K562 (cell line): ENCODE results near the gene NDST1. TPM values are rescaled to one million over a fixed set of nuclear protein-coding genes. Genes with fewer than 3 reads are reported as not detected.
A peak's percentile ranks its signal among the peaks of the same experiment; 100 is the strongest.

Experiments used
- EZH2 ChIP-seq: IDR thresholded peaks from 2 replicates; pipeline ENCODE4 v1.6.1; 2012; ENCODE audit warnings: low read depth, mild to moderate bottlenecking, inconsistent platforms, low read length, borderline replicate concordance
- FOXA1 ChIP-seq: fragments of 450-650 bp; IDR thresholded peaks from 2 replicates; pipeline ENCODE4 v1.6.1; 2016; ENCODE audit warnings: mild to moderate bottlenecking, borderline replicate concordance
- FOXM1 ChIP-seq, 2 experiments: fragments of 450-650 bp in 1 of 2; sonication (generic) in 1 of 2; formaldehyde crosslinking in 1 of 2; IDR thresholded peaks; 2 replicates each; pipeline versions ENCODE4 v1.6.1 to v1.9.0; 2017 to 2022; ENCODE audit warnings: low read depth in 2 of 2, mild to moderate bottlenecking in 2 of 2, missing genetic modification reagents in 1 of 2, moderate library complexity in 1 of 2
- GATAD2B ChIP-seq: fragments of 450-650 bp; IDR thresholded peaks from 2 replicates; pipeline ENCODE4 v1.6.1; 2017; ENCODE audit warnings: mild to moderate bottlenecking, borderline replicate concordance
- HMGN3 ChIP-seq: IDR thresholded peaks from 2 replicates; pipeline ENCODE4 v1.6.1; 2011; ENCODE audit warnings: borderline replicate concordance, low read depth, mild to moderate bottlenecking, mixed read lengths, low read length; ENCODE audit not compliant: insufficient read length; ENCODE audit errors: extremely low read depth
- MTA3 ChIP-seq: fragments of 450-650 bp; formaldehyde crosslinking; IDR thresholded peaks from 2 replicates; pipeline ENCODE4 v1.6.1; 2017; ENCODE audit warnings: mild to moderate bottlenecking, borderline replicate concordance
- STAG1 ChIP-seq: sonication (generic); formaldehyde crosslinking; IDR thresholded peaks from 2 replicates; pipeline ENCODE4 v1.5.0; 2020; ENCODE audit warnings: missing genetic modification reagents, borderline replicate concordance
- TAF1 ChIP-seq: IDR thresholded peaks from 2 replicates; pipeline ENCODE4 v1.6.1; 2011; ENCODE audit warnings: mild to moderate bottlenecking, low read length, moderate library complexity; ENCODE audit not compliant: insufficient read depth, control insufficient read depth, severe bottlenecking; ENCODE audit errors: extremely low read depth
- TAF9B ChIP-seq: fragments of 450-650 bp; IDR thresholded peaks from 2 replicates; pipeline ENCODE4 v1.6.1; 2018; ENCODE audit warnings: mild to moderate bottlenecking; ENCODE audit not compliant: partially characterized antibody
- TBP ChIP-seq: optimal IDR thresholded peaks from 2 replicates; pipeline ENCODE3; 2011; ENCODE audit warnings: low read depth, low read length, improper control_type of control experiment
- U2AF2 ChIP-seq: fragments of 200-400 bp; formaldehyde crosslinking; optimal IDR thresholded peaks from 2 replicates; pipeline ENCODE3; 2017; ENCODE audit warnings: low read depth, mild to moderate bottlenecking, low read length
- ZNF143 ChIP-seq: sonication (generic); formaldehyde crosslinking; IDR thresholded peaks from 2 replicates; pipeline ENCODE4 v1.9.0; 2022; ENCODE audit warnings: mild to moderate bottlenecking, missing genetic modification reagents
- ZNF165 ChIP-seq: fragments of 250-450 bp; sonication (Bioruptor Pico); IDR thresholded peaks from 2 replicates; pipeline ENCODE4 v1.4.0; 2020; ENCODE audit warnings: borderline replicate concordance
- ZNF41 ChIP-seq: fragments of 250-450 bp; sonication (Bioruptor Pico); conservative IDR thresholded peaks from 2 replicates; pipeline ENCODE4 v1.4.0; 2020; ENCODE audit warnings: mild to moderate bottlenecking
- ZNF583 ChIP-seq: fragments of 250-450 bp; sonication (Bioruptor Pico); IDR thresholded peaks from 2 replicates; pipeline ENCODE4 v1.4.0; 2020
- ZNF79 ChIP-seq: fragments of 250-450 bp; sonication (Bioruptor Pico); IDR thresholded peaks from 2 replicates; pipeline ENCODE4 v1.4.0; 2020; ENCODE audit warnings: low read depth, mild to moderate bottlenecking, moderate library complexity
- ZSCAN32 ChIP-seq: fragments of 450-650 bp; formaldehyde crosslinking; IDR thresholded peaks from 2 replicates; pipeline ENCODE4 v1.4.0; 2020; ENCODE audit warnings: mild to moderate bottlenecking, moderate library complexity
- polyA plus RNA-seq, 8 experiments: library from polyadenylated mRNA; depleted of rRNA in 4 of 8; stranded (reverse) in 5 of 8; unstranded in 3 of 8; fragments of >200 nt; fragmentation: Nextera tagmentation in 2 of 8; fragmentation: Illumina TruSeq in 1 of 8; extraction: Ambion mirVana in 2 of 8; extraction: Trizol in 1 of 8; gene quantifications; 2 replicates each; pipeline versions ENCODE4 v1.2.1 to v1.2.3, GENCODE V29; 2011 to 2014; ENCODE audit warnings: inconsistent platforms in 1 of 8, missing spikeins in 1 of 8
- total RNA-seq, 7 experiments: library from RNA; depleted of rRNA in 6 of 7; stranded (reverse); fragments of >200 nt in 6 of 7; fragmentation: Illumina TruSeq in 2 of 7; extraction: Trizol in 2 of 7; gene quantifications; 2 replicates each; pipeline versions ENCODE4 v1.2.1 to v1.2.3, GENCODE V29; 2011 to 2021; ENCODE audit warnings: low replicate concordance in 1 of 7
- TF ChIP-seq, protein P1 (sequence below), 2 experiments: IDR thresholded peaks; 2 replicates each; pipeline ENCODE4 v1.6.1; 2011; ENCODE audit warnings: borderline replicate concordance in 1 of 2, control low read depth in 1 of 2, low read depth in 1 of 2, low read length in 1 of 2, mild to moderate bottlenecking in 1 of 2, mixed read lengths in 1 of 2, moderate library complexity in 1 of 2; ENCODE audit not compliant: insufficient read depth in 1 of 2, insufficient read length in 1 of 2, poor library complexity in 1 of 2, severe bottlenecking in 1 of 2; ENCODE audit errors: extremely low read depth in 1 of 2
- TF ChIP-seq, protein P2 (sequence below): fragments of 450-650 bp; IDR thresholded peaks from 2 replicates; pipeline ENCODE4 v1.6.1; 2016; ENCODE audit warnings: mild to moderate bottlenecking
- TF ChIP-seq, protein P3 (sequence below): sonication (generic); formaldehyde crosslinking; IDR thresholded peaks from 2 replicates; pipeline ENCODE4 v1.9.0; 2022; ENCODE audit warnings: mild to moderate bottlenecking, missing genetic modification reagents
- TF ChIP-seq, protein P4 (sequence below): fragments of 250-450 bp; sonication (Bioruptor Pico); IDR thresholded peaks from 2 replicates; pipeline ENCODE4 v1.8.0; 2021; ENCODE audit warnings: borderline replicate concordance, mild to moderate bottlenecking, moderate library complexity; ENCODE audit not compliant: poor library complexity, severe bottlenecking

The NDST1 gene
- total and polyA plus RNA-seq, 9 of the 15 experiments (the other 6 are each of a cell fraction or from before 2014, with no cell fraction given), result 0.38 to 47.9 (median 9.9) TPM

DNA sequence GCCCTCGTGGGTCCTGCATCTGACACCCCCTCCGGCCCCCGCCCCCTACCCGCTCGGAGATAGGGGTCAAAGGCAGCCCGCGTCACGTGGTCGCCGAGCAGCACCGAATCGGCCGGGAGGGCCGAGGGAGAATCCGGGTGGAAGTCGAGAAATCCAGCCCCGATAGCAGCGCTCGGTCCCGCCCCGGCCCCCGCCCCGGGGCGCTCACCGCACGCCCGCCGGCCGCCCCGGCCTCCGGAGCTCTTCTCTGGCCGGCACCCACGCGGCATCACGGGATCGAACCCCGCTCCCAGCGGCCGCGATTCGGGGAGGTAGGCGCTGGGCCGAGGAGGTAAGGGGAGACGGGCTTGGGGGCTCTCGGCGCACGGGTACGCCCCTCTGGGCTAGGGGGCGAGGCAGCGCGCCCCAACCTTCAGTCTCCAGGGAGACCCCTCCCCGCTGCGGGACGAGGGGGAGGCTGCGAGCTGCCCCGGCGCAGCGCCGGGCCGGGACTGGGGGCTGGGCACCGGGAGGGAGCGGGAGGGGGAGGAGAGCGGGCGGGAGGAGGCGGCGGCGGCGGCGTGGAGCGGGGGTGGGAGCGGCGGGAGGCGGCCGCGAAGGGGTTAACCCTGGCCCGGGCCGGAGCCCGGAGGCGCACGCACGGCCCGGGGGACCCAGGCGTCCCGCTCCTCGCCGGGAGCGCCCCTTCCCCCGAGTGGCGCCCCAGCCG is 22.1 kb upstream of the NDST1 start (continued):
- TF ChIP-seq EZH2 (no peak), GATAD2B (no peak), TBP (no peak), FOXM1 (IDR thresholded peaks at IDR 0.05; ENCODE audit: low read depth) (no peak), FOXM1 (CRISPR knock-in tag; IDR thresholded peaks at IDR 0.05; ENCODE audit: low read depth) (no peak), MTA3 (no peak), FOXA1 (no peak), ZNF79 (no peak), STAG1 (CRISPR knock-in tag) (0 out of 2 replicates have a peak, but pooled peaks have one; percentile 7), TAF9B (no peak), ZNF583 (CRISPR knock-in tag) (no peak), HMGN3 (peak; percentile 26), ZNF165 (CRISPR knock-in tag) (no peak), ZSCAN32 (CRISPR knock-in tag) (no peak), TAF1 (no peak), ZNF143 (no peak), U2AF2 (no peak), ZNF41 (CRISPR knock-in tag) (no peak)
- TF ChIP-seq, protein P1, sequence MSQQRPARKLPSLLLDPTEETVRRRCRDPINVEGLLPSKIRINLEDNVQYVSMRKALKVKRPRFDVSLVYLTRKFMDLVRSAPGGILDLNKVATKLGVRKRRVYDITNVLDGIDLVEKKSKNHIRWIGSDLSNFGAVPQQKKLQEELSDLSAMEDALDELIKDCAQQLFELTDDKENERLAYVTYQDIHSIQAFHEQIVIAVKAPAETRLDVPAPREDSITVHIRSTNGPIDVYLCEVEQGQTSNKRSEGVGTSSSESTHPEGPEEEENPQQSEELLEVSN (IDR thresholded peaks at IDR 0.05; ENCODE audit: borderline replicate concordance in 1 of 2, extremely low read depth in 1 of 2, insufficient read depth in 1 of 2, insufficient read length in 1 of 2, low read depth in 1 of 2, low read length in 1 of 2, poor library complexity in 1 of 2, severe bottlenecking in 1 of 2), result peak in 1 of 2 experiments; percentile 59
- TF ChIP-seq, protein P2, sequence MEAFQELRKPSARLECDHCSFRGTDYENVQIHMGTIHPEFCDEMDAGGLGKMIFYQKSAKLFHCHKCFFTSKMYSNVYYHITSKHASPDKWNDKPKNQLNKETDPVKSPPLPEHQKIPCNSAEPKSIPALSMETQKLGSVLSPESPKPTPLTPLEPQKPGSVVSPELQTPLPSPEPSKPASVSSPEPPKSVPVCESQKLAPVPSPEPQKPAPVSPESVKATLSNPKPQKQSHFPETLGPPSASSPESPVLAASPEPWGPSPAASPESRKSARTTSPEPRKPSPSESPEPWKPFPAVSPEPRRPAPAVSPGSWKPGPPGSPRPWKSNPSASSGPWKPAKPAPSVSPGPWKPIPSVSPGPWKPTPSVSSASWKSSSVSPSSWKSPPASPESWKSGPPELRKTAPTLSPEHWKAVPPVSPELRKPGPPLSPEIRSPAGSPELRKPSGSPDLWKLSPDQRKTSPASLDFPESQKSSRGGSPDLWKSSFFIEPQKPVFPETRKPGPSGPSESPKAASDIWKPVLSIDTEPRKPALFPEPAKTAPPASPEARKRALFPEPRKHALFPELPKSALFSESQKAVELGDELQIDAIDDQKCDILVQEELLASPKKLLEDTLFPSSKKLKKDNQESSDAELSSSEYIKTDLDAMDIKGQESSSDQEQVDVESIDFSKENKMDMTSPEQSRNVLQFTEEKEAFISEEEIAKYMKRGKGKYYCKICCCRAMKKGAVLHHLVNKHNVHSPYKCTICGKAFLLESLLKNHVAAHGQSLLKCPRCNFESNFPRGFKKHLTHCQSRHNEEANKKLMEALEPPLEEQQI, result no peak
- TF ChIP-seq, protein P3, sequence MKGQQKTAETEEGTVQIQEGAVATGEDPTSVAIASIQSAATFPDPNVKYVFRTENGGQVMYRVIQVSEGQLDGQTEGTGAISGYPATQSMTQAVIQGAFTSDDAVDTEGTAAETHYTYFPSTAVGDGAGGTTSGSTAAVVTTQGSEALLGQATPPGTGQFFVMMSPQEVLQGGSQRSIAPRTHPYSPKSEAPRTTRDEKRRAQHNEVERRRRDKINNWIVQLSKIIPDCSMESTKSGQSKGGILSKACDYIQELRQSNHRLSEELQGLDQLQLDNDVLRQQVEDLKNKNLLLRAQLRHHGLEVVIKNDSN (CRISPR knock-in tag), result peak; percentile 88
- TF ChIP-seq, protein P4, sequence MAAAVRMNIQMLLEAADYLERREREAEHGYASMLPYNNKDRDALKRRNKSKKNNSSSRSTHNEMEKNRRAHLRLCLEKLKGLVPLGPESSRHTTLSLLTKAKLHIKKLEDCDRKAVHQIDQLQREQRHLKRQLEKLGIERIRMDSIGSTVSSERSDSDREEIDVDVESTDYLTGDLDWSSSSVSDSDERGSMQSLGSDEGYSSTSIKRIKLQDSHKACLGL, result no peak
